ENCODE results near the gene EXOC4. TPM values are rescaled to one million over a fixed set of nuclear protein-coding genes. Genes with fewer than 3 reads are reported as not detected.

Gene EXOC4
- total RNA-seq, 1 donor from 2014 or later = 66.2 TPM

DNA sequence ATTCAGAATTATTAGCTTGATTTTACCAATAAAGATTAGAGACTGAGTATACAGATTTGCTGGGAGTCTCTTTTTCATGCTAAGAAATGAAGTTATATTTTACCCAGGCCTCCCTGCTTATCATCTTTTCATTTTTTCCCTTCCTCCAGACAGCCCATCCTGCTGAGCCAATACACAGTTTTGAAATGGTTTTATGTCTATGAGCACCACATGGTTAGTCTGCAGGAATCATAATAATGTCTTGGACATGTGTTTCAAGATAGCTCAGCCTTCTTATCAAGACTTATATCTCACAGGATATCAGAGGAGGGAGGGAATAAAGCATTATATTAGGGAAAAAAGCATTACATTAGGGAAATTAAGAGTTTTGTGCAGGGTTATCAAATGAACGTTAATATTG, 157.1 kb downstream of the EXOC4 start:
- DNase-seq (ENCODE audit: extremely low read depth, low read depth, low spot score) = no peak

DNA sequence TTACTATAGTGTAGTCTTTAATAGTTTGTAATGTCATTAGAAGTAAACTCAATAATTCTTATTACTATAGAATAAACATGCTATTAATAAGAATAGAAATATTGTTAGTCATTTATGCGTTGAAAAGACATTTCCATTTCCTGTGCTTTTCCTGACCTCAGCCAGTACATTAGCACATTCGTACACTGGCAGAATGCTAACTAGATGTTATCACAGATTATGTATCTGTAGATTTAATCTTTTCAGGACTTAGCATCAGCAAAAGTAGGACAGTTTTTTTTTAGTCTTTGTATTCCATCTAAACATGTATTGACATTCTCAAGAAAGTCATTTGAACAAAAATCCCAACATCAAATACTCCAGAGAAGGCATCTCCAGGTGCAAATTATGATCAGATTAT, 158.5 kb downstream of the EXOC4 start:
- DNase-seq (ENCODE audit: extremely low read depth, low read depth, low spot score) = no peak

DNA sequence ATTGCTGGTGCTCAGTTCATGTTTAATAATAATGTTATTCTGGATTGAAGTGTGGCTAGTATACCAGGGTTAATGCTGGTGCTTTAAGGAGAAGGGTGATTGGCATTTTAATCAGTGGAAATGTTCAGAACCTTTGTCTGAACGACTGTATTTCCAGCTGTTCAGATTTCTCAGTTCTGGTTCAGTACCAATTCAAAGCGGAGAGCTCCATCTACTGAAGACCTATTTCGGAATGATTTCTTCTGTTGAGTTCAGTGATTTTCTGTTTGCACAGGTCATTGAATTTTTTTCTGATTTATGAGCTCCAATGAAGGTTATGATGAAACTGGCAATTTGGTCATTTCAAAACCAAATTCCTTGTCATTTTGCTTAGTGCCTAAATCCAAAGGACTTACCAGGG, 160.1 kb downstream of the EXOC4 start:
- DNase-seq (ENCODE audit: extremely low read depth, low read depth, low spot score) = no peak

DNA sequence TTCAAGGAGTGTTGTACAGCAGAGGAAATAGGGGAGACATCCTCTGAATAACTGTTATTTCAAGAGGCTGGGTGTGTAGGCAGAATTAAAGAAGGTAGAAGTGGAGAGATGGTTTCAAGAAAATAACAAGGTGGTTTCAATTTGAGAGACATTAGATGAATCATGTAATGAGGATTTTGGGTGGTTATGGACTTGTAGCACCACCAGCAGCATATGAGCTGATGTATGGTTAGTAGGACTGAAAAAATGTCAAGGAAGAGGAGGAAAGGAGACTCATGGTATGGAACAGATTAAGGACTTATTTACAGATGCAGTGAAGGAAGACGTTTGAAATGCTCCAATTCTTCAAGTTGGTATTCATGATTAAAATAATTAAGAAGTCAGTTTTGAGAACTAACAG, 166.2 kb downstream of the EXOC4 start:
- no peak for DNase-seq (ENCODE audit: extremely low read depth, low read depth, low spot score)

DNA sequence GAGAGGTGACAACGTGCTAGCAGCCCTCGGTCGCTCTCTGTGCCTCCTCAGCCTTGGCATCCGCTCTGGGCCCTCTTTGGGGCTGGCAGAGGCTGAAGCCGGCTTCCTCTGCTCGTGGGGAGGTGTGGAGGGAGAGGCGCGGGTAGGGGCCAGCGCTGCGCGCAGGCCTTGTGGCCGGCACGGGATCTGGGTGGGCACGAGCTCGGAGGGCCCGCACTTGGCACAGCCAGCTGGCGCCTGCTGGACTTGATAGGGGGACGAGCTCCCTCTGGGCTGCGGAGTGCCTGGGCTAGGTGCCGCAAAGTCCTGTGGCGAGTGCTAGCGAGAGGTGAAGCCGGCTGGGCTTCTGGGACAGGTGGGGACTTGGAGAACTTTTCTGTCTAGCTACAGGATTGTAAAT, 170.7 kb downstream of the EXOC4 start:
- no peak for DNase-seq (ENCODE audit: extremely low read depth, low read depth, low spot score)

DNA sequence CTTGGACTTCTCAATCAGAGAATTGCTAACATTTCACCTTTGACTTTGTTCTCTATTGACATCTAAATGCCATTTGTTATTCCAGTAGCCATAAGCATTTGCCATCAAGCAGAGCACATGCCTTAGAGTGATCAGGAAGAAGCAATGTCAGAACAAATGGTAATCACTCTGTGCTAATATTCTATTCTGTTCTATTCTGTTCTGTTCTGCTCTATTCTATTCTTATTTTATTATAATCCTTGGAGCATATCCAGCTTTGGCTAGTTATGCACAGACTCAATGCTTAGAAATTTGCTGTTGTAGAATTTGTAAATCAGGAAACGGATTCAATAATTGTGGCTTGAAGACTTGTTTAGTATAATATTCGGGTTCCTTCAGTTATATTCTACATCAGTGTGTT, 175.4 kb downstream of the EXOC4 start:
- no peak for DNase-seq (ENCODE audit: extremely low read depth, low read depth, low spot score)

DNA sequence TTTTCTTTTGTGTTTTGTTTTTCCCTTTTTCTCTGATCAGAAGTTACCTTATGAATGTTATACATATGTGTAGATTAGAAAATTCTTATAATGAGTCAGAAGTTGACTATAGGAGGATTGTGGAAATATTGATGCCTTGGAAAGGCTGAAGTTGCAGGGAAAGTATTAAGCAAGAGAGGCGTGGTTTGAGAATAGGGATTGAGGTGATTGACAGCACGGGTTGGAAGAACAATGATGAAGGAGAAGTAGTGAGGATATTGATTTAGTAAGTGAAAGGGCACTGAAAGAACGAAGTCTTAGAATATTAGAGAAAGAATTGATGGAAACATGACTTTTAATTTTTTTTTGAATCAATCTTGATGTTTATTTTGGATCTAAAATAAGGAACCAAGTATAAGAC, 176.0 kb downstream of the EXOC4 start:
- no peak for DNase-seq (ENCODE audit: extremely low read depth, low read depth, low spot score)

DNA sequence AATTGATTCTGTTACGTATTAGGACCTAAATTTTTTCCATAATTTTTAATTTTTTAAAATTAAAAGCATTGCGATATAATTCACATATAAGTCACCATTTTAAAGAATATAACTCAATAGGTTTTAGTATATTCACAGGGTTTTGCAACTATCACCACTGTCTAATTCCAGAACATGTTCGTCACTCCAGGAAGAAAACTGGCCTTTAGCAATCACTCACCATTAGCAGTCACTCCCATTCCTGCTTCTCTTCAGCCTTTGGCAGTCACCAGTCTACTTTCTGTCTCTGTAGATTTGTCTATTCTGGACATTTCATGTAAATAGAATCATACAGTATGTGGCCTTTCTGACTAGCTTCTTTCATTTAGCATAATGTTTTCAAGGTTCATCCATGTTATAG, 176.5 kb downstream of the EXOC4 start:
- no peak for DNase-seq (ENCODE audit: extremely low read depth, low read depth, low spot score)

DNA sequence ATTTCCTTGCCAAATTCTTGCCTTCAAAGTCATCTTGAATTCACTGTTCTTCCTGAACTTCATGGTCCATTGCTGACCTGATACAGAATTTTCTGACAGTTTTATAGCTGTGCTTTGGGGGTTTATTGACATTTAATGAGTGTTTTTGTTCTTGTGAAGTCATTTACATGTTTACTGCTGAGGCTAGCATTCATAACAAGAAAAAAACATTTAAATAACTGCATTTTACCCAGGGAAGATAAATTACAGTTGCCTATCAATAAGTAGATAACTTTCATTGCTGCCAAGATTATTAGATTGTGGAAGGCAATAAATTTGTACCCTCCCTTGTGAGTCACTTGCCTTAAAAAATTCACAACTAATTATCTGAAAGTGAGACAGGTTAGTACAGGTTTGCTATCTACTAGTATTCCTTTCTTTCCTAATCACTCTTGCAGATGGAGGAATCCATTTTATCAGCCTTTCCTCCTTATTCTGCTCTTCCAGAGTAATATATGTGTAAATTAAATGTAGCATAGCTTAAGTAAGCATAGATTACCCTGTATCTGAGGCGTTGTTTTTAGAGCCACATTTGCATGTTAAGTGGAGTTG, 178.4 kb downstream of the EXOC4 start:
- no peak for DNase-seq (ENCODE audit: extremely low read depth, low read depth, low spot score)

DNA sequence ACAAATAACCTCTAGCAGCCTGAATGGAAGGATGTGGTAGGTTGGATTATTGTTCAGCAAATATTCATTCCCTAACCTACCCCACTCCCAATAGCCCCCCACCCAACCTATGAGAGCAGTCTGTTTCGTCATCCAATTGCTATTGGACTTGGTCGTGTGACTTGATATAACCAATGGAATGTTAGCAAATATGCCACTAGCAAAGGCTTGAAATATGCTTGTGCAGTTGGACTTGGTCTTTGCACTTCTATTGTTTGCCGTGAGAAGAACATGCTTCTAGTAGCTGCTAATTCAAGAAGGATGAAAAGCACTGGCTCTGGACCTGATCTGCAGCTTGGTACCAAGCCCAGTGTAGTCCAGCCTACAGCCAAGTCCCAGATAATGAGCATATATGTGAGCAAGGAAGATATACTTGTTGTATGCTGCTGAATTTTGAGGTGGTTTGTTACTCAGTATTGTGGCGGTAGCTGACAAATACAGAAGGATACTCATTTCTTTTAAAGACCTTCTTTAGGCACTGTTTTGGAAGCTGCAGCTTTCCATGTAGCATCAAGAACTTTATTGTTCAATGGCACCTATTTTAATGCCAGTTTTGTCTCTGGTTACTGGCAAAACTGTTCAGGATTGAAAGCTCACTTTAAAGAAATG, 180.4 kb downstream of the EXOC4 start:
- no peak for DNase-seq (ENCODE audit: extremely low read depth, low read depth, low spot score)

DNA sequence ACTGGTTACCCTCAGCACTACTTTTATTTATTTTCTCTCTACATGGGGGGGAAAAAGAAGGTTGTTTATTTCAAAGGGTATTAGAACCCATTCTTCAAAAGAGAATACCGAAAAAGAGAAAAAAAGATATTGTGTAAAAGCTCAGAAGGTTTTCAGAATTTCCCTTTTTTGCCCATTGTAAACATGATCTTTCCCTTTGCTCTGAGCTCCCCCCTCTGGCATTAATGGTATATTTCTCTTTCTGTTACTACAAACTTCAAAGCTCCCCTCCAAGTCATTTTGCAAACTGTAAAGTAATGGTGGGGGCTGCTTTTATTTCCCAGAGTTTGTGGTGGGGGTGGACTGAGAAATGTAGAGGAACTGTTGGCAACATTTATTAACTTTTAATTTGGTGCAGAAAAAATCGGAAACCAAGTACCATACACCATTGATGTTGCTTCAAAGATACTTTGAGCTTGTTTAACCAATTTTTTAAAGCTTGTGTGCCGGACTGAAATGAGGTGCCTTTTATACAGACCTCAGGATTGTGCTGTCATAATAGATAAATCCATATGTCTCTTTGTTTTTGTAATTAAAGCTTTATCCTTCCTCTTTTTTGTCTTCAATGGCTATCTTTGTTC, 181.5 kb downstream of the EXOC4 start:
- DNase-seq (ENCODE audit: extremely low read depth, low read depth, low spot score) = no peak

DNA sequence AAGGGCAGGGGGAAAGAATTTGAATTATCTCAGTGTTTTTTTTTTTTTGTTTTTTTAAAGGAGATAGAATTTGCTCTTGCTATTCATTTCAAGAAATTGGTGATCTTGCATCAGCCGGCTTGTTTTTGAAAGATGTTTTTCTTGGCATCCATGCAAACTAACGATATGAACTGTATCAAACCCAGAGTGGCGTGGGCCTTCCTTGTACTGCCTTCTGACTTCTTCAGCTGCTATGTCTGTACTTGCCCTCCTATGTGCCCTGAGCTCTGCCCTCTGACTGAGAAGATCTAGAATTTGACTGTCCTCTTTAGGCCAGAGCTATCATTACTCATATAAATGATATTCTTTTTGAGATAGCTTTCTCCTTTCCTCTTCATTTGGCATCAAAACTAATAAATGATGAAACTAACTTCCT, 183.1 kb downstream of the EXOC4 start:
- no peak for DNase-seq (ENCODE audit: extremely low read depth, low read depth, low spot score)

DNA sequence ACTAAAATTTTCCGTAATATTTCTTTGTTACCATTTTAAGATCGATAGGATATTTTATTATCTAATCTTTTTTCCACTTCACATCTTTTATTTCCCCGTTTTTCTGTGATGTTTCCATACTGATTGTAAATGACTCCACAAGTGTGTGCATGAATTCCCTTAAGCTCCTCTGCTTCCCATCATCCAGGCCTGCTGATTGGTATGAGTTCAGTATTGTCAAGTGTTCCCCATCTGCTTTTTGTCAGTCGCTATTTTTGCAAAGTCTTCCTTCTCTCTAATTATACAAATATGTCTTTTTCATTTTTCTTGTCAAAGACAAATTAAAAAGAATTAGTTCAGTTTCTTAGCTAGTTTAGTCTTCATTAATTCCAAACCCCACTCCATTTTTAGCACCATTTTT, 184.7 kb downstream of the EXOC4 start:
- DNase-seq (ENCODE audit: extremely low read depth, low read depth, low spot score) = no peak

DNA sequence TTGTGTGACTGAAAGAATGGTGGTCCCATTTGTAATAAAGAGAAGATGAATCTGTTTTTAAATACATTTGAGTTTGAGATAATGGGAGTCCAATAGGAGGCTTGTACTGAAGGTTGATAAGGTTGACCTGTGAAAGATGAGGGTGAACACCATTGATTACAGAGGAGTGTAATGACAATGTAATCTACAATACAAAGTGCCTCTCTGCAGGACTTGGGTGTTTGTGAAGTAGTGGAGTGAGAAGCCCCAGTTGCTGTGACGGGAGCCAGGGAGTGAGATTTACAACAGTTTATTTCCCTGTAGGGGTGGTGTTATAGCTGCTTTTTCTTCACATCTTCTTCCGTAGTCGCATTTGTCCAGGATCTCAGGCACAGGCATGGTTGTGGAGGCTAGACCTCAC, 189.9 kb downstream of the EXOC4 start:
- DNase-seq (ENCODE audit: extremely low read depth, low read depth, low spot score) = no peak

DNA sequence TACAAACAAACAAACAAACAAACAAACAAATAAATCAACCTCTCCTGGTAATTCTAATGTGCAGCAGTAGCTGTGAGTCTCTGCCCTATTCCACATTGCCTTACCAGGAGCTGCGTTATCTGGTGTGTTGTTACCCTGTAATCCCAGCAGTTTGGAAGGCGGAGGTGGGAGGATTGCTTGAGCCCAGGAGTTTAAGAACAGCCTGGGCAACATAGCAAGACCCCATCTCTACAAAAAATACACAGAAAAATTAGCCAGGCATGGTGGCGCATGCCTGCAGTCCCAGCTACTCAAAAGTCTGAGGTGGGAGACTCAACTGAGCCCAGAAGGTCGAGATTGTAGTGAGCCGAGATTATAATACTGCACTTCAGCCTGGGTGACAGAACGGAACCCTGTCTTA, 192.7 kb downstream of the EXOC4 start:
- no peak for DNase-seq (ENCODE audit: extremely low read depth, low read depth, low spot score)

DNA sequence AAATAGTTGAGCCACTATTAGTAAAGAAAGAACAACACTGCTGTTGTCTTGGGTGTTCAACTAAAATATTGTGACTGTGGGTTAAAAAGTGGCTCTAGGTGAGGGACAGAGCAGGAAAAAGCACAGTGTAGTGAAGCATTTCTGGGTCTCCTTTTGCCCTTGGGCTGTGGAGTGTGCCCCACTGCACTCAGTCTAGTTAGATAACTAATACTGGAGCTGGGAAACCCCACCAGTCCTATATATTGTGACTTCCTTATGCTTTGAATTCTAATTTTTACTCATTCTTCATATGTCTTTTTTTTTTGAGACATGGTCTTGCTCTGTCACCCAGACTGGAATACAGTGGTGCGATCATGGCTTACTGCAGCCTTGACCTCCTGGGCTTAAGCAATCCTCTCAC, 195.1 kb downstream of the EXOC4 start:
- no peak for DNase-seq (ENCODE audit: extremely low read depth, low read depth, low spot score)

DNA sequence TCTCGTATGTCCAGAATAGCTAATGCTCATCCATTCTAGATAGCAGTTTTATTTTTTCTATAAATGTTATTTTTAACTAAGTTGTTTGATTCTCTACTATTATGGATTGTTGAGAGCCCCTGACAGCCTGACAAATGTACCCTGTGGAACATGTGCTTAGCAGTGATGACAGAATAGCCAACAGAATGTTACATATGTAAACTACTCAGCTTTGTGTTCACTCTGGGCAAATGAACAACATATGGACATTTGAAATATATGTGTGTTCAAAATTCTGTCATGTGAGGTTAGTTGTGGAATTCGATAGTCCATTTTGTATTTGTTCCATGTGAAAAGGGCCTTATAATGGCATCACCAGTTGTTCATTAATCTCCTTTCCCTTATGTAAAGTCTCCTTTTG, 199.7 kb downstream of the EXOC4 start:
- DNase-seq (ENCODE audit: extremely low read depth, low read depth, low spot score) = no peak

DNA sequence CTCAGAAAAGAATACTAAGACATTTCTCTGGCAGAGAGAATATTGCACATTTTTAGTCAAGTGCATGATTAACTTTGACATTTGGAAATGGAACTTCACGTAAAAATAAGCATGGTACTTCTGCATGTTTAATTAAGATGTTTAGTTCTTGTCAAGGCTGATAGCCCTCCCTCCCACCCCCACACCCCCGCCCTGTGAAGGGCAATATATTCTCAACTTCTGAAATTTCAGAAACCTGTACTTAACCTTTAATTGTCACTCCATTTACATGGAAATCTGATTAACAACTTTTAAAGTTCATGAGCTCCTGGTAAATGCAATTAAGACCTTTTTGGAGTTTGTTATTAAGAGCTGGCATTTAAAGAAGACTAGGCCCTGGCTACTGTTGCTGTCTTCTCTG, 205.8 kb downstream of the EXOC4 start:
- no peak for DNase-seq (ENCODE audit: extremely low read depth, low read depth, low spot score)

DNA sequence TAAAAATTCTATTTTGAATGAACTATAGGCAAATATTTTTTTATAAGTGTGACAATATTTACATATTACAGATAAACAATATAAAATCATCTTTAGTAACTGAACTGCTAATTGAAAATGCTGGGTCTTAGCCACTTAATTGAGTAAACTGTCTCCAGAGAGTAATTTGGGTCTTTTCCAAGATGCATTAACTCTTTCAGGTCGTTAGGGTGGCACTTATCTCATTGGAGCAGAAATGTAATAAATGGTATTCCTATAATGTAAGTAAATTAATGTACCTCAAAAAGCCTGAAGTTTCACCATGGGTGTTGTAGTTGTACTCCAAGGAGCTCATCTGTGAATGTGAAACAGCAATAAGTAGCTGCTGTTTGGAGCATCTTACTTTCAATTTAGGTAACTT, 208.5 kb downstream of the EXOC4 start:
- no peak for DNase-seq (ENCODE audit: extremely low read depth, low read depth, low spot score)

DNA sequence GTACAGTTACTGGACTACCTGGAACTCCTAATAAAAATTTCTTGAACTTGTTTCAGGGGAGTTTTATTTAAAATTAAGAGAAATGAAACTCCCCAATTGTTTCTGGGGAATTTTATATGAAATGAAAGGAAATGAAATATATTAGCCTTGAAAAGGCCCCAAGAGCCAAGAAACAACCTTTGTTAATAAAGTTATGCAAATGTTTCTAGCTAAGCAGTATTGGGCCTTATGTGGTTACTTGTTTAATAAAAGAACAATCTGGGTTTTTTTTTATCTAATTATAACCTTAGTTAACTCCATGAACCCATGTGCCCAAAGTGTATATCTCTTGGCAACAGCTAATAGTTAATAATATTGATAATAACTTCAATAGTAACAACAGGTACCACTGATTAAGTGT, 222.8 kb downstream of the EXOC4 start:
- DNase-seq (ENCODE audit: extremely low read depth, low read depth, low spot score) = no peak

DNA sequence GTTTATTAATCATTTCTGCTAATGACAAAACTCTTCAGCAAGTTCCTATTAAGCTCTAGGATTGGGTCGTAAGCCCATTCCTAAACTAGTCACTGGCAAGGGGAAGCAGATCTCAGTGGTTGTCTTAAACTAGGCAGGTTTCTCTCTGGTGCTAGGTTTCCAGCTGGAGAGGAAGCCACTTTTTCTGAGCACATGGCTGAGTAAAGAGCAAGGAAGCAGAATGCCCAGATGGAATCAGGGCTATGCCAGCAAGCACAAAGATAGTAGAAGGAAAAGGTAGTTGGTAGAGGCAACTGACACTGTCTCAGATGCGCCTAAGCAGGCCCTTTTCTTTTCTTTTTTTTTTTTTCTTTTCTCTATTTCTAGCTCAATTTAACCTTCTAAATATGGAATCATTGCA, 224.9 kb downstream of the EXOC4 start:
- DNase-seq (ENCODE audit: extremely low read depth, low read depth, low spot score) = no peak

DNA sequence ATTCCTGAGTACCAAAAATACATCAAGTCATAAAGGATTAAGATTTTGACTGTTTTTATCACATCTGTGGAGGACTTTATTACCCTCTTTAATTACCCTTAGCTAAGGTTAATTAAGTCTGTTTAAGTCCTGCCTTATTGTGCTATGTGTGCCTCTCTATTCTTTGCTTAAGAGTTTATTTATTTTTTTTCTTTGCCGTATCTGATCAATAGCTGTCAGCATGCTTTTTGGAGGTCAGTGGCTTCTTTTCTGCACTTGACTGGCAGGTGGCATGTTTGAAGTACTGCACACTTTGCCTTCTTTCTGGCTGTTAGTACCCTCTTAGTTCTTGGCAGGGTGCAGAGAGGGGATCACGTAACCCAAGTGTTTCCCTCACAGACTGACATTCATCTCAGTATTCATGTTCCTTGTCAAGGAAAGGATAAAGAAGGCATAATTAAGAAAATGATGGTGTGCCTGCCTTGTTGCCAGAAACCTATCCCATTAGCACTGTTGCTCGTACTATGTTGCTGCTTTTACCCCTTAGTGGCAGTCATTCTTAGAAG, 225.8 kb downstream of the EXOC4 start:
- no peak for DNase-seq (ENCODE audit: extremely low read depth, low read depth, low spot score)
